ENCODE measurements around the gene CNKSR3.

CNKSR3 gene

GRCh38 chr6:154410619-154411072 is 99.8 kb downstream of the CNKSR3 start:
- peak; percentile 99 for DNase-seq

- no peak for DNase-seq
These were observed 101.5 kb downstream of the CNKSR3 start for GRCh38 chr6:154408891-154409500.

DNA sequence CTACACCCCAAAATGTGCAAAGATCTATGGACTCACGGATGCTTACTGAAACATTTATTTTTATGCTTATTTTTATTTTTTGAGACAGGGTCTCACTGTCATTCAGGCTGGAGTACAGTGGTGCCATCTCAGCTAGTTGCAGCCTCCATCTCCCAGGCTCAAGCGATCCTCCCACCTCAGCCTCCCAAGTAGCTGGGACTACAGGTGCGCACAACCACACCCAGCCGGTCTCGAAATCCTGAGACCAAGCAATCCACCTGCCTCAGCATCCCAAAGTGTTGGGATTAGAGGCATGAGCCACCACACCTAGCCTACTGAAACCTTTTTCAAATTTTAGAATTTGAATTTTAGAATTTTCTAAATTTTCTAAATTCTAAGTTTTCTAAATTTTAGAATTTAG is 103.0 kb downstream of the CNKSR3 start:
- DNase-seq = no peak

DNA sequence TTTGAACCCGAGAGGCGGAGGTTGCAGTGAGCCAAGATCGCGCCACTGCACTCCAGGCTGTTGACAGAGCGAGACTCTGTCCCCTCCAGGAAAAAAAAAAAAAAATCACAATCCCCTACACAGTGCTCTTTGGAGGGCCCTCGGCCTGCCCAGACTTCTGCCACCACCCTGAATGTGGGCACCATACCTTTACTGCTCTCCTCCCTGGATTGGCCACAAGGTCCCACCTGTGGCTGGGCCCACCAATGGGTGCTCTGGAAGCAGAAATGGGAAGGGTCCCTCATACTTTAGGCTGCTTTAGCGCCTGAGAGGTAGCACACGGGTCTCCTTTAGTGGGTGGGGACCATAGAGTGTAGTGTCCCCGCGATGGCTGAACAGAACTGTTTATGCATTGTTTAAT is 103.6 kb downstream of the CNKSR3 start:
- DNase-seq = no peak

DNA sequence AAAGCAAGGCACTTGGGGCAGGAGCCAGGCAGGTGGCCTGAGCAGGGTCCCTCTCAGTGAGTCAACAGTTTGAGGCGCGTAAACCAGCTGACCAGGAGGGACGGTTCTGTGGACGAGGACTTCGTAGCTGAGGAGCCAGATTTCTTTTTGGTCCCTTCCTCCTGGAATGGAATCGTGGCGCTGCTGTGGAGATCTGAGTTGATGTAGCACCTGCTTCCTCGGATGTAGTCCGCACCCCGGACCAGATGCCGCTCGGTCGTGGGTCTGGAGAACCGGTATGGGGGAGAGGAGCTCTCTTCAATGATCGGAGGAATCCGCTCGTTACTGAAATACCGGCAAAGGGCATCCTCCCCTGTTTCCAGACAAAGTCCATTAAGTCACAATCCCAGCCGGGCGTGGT is 104.2 kb downstream of the CNKSR3 start:
- DNase-seq = no peak

- DNase-seq = no peak
These were observed 105.6 kb downstream of the CNKSR3 start for GRCh38 chr6:154404791-154405400.

GRCh38 chr6:154403788-154404187 is 106.7 kb downstream of the CNKSR3 start:
- DNase-seq = peak; percentile 78

- no peak for DNase-seq
These were observed 108.3 kb downstream of the CNKSR3 start for GRCh38 chr6:154402081-154402780.

- peak; percentile 76 for DNase-seq
These were observed 111.4 kb downstream of the CNKSR3 start for GRCh38 chr6:154399097-154399496.

- DNase-seq = no peak
These were observed 112.8 kb downstream of the CNKSR3 start for GRCh38 chr6:154397491-154398195.

GRCh38 chr6:154395878-154396277 is 114.6 kb downstream of the CNKSR3 start:
- DNase-seq = no peak

- no peak for DNase-seq
These were observed 115.2 kb downstream of the CNKSR3 start for GRCh38 chr6:154395316-154395715.

DNA sequence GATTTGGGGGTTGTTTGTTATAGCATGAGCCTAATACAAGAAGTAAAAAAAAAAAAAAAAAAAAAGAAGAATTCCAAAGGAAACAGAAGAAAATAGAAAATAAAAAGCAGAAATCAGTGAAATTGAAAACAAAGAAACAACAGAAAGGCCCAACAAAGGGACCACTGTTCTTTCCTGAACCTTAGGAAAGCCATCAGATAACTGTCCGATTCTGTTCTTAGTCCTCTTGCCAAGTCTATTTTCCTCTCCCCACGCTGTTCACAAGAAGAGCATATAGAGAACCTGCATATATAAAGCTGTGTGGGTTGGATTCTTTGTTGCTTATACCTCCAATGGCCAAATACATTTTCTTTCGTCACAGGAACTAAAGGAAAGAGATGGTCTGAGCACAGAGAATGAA is 115.9 kb downstream of the CNKSR3 start:
- DNase-seq = no peak

GRCh38 chr6:154390034-154390433 is 120.5 kb downstream of the CNKSR3 start:
- DNase-seq = no peak

GRCh38 chr6:154388803-154389202 is 121.7 kb downstream of the CNKSR3 start:
- peak; percentile 30 for DNase-seq

DNA sequence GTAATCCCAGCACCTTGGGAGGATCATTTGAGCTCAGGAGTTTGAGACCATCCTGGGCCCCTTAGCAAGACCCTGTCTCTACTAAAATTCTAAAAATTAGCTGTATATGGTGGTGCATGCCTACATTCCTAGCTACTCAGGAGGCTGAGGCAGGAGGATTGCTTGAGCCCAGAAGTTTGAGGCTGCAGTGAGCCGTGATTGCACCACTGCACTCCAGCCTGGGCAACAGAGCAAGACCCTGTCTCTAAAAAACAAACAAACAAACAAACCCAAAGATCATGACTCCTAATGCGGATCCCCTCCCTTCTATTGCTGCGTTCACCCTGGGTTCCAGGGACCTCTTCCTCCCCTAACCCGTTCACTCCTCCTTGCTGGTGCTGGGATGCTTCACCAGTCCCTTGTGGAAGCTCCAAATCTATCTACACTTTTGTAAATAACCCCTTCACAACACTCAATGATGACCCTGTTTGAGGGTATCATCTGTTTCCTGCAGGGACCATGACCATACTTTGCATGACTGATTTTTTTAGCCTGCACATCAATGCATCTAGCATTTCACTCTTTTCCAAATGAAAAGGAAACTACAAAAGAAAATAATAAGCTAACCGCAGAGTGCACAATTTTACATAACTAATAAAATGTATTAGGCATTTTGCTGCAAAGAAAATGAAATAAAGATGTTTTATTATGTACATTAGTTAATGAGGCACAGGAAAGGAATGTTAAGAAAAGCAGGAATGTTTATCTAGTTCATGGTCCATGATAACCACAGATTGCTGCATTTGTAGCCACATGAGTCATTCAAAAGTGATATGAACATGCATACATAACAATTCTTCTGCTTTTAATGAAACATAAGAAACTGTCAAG is 123.4 kb downstream of the CNKSR3 start:
- DNase-seq = peak; percentile 97

GRCh38 chr6:154384191-154384590 is 126.3 kb downstream of the CNKSR3 start:
- DNase-seq = no peak

DNA sequence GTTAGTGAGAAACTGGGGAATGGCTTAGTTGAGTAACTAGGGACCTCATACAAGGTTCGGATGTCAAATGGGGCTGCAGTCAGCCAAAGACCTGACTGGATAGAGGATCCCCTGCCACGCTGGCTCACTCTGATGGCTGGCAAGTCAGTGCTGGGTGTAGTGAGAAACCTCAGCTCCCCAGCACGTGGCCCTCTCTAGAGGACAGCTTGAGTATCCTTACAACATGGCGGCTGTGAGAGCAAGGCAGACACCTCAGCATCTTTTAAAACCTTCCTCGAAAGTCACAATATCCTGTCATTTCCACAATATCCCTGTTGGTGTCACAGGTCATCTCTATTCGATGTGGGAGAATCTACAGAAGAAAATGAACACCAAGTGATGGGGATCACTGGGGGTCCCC is 127.2 kb downstream of the CNKSR3 start:
- no peak for DNase-seq

DNA sequence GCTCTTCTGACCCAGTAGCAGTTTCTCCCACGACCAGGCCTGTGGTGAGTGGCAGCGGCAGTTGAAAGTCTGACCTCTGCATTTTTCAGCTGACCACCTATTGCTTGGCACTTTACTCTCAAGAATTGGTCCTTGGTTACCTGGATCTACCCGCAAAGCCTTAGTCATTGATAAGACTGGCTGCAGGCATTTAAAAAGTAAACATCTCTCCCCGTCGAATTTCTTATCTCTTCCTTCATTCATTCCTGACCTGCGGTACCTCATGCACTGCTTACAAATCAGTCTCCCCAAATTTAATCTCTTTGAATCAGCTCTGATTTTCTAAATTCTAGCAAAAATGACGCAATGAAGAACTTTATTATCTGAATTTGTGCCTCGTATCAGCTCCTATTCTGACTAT is 127.7 kb downstream of the CNKSR3 start:
- DNase-seq = no peak

DNA sequence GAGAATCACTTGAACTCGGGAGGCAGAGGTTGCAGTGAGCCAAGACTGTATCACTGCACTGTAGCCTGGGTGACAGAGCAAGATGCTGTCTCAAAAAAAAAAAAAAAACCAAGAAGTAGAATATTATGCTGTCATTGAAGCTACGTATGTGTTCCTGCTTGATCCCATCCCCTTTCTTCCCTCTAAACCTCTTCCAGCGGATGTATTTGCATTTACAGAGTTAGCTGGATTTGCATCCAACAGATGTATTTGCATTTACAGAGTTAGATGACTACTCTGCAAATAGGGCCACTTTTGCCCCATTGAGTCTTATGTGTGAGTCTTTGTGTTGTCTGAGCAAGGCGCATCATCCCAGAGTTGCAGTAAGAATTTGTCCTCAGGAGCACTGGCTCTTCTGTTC is 128.9 kb downstream of the CNKSR3 start:
- no peak for DNase-seq

DNA sequence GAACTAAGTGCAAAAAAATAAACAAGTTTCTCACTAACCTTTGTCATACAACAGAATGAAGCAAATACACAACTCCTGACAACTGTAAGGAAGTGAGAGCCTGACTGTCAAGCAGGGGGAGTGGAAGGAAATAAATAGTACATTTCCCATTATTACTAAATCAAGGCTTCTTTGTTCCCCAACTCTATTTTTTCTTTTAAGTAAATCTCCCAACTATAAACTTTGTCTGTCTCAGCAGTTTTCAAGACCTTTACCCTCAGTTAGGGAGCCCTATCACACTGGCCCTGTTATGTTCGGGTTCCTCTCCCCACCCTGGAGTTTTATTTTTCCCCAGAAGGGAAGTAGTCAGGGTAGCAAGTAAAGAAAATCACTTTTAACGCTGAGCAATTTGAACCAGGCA is 129.7 kb downstream of the CNKSR3 start:
- DNase-seq = no peak

GRCh38 chr6:154379585-154379984 is 130.9 kb downstream of the CNKSR3 start:
- no peak for DNase-seq

Measured in fibroblast of skin of back (primary cell).